Endometrium (tissue), 2 donors: Measurements from ENCODE around the gene SCFD2.

Experiments used
- FAIRE-seq: peaks from 2 replicates; lab custom pipeline; 2012; peaks lifted over from hg19 to GRCh38; lab: Jason Lieb, UNC
- donor health status: control.
- donor health status: control.

Gene SCFD2

DNA sequence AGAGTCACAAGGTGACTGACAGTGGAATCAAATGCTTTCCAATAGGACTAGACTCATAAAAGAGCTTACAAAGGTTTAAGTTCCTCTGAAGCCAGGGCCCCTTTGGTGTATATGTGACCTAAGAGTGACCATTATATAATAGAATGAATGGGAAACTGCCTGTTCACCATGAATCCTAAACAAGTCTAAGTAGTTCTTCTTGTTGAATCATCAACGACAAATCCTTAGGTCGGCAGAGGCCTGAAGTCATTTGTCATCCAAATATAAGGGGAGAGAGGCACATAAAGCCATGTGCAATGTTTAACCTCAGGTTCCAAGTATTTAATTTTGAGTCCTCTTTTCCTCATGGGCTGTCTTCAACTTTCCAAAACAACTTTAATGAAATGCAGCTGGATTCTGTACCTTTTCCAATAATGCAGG lies 381.4 kb downstream of the SCFD2 start:
- FAIRE-seq, result peak; percentile 88

DNA sequence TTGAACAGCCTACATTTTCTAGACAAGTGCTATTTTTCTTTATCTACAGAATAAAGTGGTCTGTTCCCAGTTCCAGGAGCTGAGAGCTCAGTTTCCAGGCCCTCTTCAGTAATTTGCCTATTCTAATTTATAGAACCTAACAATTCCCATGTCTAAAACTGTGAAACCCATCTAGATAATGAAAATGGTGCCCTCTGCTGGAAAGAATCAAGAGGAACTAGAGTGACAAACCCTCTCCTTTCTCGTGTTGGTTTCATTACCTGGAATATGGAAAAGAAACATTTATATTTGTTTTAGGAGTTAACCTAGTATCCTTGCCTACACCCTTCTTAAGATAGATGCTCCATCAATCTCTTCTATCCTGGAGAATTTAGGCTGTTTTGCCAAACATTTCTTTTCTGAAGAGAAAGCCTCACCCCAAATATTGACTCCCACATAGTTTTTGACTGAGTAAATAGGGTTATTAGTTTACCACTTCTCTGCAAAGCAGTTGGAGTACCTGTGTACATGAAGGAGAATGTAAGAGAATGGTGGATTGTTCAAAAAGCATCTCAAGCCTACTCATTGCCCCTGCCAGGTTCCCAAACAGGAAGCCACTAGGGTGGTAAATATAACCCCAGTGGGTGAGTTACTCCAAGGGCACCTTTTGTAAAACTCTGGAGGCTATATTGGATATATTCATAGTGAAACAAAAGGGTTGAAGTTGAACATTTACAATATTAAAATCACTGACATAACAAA lies 382.1 kb downstream of the SCFD2 start:
- peak; percentile 67 for FAIRE-seq

DNA sequence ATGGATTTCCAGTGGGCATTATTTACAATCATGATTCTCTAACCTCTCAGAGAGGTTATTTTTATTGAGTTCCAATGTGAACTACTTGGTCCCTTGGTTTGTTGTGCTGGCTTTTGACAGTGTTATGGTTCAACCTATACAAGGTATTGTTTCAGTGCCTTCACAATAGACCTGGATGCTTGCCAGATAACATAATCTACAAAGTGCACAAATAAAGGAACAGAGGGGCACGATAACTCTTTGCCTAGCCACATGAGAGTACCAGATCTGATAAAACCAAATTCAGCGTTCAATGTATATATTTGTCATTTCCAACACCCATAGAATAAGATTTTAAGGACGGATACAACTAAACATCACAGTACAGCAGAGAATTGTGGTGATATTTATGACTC lies 382.9 kb downstream of the SCFD2 start:
- FAIRE-seq, result no peak

DNA sequence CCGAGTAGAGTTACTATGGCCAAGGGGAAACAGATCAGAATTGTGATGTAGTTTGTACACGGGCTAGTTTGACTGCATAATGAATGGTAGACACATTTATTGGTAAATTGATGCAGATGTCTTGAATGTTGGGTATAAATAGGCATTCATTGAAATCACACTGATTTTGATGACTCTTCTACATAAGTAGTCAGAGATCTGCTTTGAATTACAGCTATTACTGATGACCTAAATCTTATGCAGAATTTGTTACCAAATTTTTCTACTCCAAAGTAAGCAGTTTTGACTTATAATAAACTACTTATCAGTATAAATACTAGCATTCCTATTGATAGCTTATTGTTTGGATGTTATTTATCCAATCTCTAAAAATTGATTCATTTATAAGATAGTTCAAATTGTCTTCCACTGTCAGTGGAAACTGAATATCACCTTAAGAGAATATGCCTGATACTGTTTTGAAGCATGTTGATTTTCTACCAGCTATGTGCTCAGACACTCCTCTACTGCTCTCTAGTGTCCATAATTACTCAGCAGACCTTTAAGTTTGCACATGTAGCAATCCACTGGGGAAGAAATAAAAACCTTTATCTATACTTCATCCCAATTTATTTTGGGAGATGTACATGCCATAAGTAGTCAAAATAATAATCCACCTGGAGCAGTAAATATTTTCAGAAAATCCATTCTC lies 383.5 kb downstream of the SCFD2 start:
- peak; percentile 94 for FAIRE-seq

DNA sequence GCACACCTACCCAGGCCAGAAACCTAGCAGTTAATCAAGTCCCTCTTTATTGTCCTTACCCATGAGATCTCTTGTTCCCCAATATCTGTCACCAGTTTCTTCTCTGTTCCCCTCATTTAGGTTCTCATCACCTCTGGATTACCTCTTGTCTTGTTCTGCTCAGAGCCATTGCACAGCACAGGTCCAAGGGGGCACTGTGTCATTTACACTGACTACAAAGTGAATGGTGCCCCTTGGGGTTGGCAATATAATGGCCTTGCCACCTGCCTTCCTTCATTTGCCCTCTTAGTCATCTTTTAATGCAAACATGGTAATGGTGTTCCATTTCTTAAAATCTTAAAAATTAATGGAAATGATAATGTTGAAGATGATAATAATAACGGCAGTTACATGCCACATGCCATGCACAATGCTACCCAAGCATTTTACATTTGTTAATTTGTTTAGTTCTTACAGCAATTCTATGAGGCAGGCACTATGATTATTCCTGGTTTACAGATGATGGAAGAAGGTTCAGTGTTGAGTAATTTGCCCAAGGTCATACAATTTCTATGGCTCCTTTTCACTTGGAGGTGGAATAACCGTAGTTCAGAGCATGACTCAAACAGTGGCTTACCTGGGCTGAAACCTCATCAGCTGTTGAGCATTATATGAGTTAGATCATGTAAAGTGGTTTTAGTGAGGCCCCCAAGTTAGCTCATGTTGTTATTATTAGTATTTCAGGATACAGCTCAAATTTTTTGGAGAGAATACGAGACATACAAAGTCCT lies 385.9 kb downstream of the SCFD2 start:
- FAIRE-seq, result no peak

DNA sequence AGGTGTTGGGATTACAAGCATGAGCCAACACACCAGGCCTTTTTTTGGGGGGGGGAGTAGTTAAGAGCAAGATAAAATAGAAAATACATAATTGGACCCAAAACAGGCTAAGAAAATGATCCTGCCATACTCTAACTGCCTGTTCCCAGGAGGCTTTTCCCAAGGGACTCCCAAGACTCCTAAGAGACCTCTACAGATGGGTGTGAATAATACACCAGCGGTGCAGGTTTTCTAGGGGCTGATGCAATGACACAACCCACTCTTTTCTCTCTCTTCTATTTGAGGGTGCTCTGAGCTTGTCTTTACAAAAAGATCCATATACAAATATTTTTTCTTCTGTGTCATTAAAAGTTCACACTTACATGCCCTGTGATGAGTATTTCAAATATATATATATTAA lies 386.8 kb downstream of the SCFD2 start:
- FAIRE-seq, result no peak

DNA sequence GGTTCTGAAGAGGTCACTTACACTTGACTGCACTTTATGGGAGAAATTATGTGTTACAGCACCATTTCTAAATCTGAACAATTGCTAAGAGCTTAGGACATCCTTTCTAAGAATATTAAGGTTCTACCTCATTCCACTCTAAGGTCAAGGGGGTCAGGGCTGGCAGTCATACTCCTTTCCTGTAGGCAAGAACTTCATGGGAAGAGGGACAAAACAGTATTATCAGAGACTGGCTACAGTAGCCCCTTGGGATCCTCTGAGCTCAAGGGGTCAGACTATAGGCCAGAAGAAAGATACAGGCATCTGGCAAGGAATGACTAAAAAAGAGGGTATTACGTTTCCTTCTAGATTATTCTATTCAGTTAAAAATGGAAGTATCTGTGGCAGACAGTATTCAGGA lies 388.6 kb downstream of the SCFD2 start:
- FAIRE-seq, result no peak

DNA sequence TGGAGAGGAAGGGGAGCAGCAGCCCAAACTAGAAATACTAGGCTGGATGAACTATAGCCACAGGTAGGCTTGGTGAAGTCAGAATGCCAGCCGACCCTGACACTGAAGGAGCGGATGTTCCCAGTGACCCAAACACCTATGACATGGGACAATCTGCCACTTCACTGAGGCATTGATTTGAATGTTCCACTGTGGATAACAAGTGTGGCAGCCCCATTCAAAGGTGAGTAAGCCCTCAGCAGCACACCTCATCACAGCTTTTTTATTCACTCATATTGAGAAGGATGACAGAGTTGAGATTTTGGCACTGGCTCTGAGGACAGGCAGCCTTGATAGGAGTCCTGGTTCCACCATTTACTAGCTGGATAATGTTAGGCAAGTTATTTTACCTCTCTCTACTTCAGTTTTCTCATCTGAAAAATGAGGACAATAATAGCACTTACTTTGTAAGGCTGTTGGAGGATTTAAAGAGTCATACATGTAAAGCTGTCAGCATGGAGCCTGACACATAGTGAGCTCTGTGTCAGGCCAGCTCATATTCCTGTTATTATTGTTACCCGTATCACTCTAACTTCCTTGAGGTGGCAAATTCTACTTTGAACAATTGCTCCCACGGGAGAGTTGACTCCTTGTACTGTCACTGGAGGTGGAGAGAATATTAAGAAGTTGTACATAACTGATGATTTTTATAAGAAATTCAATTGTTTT lies 389.2 kb downstream of the SCFD2 start:
- FAIRE-seq, result no peak

DNA sequence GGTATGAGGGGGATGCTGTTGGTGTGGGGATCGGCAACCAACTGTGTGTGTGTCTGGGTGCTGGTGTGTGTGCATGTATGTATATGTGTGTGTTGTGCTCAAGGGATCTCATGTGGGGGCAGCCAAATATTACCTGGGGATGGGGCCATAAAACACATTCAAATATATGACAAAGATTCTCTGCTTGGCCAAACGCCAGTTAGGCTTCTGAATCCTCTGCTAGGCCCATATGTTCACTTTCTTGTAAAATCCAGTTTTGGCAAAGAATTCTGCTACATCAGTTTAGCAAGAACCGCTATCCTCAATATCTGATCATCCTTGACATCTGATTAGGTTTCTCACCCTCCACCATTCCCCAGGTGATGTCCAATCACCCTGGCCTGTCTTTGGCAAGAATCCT lies 397.2 kb downstream of the SCFD2 start:
- FAIRE-seq, result no peak

DNA sequence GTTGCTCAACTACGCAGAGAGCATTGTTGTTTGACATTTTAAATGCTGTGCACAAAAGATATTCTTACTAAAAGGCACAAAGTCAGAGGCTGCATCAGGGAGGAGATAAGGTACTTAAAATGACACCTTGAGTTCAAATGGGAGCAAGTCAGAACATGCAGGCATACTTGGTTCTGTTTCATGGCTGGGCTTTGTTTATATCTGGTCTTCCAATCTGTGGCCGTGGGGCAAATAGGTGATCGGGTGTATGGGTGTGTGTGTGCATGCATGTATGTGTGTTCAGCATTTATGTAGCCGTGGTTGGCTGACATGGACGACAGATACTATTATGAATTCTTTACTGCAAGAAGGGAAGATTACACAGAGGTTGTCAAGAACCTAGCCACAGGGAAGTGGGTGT lies 397.6 kb downstream of the SCFD2 start:
- no peak for FAIRE-seq

DNA sequence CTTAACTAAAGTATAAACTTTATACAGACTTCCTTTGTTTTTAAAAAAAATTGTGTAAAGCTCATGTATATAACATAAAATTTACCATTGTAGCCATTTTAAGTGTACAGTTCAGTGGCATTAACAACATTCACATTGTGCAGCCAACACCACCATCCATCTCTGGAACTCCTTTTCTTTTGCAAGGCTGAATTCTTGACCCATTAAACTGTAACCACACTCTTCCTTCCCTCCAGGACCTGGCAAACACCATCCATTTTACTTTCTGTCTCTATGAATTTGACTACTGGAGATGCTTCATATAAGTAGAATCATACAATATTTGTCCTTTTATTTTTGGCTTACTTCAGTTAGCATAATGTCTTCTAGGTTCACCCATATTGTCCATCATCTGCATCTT lies 399.1 kb downstream of the SCFD2 start:
- FAIRE-seq, result no peak

DNA sequence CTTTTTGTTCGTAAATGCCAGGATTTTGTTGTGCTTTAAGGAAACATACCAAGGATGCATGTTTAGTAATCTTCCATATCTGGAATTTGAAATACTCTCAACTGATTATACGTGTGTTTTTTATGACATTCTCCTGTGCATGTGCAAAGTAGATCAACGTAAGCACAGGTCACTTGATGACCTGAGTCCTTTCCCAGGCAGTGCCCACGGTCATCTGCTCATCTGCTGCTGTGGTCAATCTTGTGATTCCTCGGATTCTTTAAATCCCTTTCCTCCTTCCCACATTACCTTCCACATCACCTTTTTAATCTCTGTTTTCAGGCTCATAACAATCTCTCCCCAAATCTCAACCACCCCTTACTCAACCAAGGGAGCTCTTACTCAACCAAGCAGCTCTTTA lies 399.7 kb downstream of the SCFD2 start:
- no peak for FAIRE-seq

DNA sequence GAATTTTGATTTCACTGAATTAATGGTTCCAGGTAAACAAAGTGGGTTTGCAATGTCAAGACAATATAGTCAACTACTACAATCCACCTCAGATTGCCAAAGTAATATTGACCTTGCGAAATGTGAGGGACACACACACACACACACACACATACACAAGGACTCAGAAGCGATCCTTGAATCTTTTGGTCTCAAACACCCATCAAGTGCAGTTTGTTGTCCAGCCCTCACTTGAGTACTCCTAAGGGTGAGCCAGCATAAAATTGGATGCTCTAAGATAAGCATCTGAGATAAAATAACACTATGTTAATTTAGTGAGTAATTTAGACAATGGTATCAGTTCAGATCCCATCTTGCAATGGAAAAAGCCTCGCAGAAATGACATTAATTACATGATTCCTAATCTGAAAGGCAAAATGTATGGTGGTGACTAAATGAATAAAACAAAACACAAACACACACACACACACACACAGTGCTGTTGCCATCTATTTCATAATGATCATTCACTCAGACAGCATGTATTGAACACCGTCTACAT lies 401.2 kb downstream of the SCFD2 start:
- no peak for FAIRE-seq

DNA sequence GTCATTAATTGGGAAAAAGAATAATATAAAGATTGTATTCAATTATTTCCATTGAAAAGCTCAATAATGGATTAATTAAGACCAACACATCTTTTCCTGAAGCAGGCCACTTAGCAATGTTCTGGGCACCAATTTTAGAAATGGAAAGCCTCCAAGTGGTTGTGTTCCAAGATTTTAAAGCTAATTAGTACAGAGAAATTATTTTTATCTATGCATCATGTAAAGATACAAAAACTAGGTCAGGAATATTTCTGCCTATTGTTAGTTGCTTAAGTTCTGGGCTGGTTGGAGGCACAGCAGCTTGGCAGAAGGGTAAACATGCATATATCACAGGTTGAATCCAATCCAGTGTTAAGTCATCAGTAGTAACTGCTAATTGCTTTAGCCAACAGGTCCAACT lies 401.9 kb downstream of the SCFD2 start:
- no peak for FAIRE-seq

DNA sequence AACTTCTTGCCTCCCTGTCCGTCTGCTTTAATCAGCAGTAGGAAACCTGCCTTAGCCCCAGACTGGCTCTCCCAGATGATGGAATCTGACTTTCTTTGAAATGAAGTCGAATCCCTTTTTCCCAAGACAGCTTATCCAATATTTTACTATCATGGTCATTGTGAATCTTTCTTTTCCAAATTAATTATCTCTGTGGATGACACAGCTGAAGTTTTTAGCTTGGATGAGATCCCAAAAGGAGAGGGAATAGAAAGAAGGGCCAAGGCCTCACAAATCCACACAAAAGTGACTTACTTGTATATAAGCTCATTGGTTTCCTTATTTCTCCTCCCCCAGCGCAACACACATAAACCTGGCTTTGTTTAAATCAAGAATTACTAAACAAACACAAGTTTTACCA lies 403.1 kb downstream of the SCFD2 start:
- no peak for FAIRE-seq

DNA sequence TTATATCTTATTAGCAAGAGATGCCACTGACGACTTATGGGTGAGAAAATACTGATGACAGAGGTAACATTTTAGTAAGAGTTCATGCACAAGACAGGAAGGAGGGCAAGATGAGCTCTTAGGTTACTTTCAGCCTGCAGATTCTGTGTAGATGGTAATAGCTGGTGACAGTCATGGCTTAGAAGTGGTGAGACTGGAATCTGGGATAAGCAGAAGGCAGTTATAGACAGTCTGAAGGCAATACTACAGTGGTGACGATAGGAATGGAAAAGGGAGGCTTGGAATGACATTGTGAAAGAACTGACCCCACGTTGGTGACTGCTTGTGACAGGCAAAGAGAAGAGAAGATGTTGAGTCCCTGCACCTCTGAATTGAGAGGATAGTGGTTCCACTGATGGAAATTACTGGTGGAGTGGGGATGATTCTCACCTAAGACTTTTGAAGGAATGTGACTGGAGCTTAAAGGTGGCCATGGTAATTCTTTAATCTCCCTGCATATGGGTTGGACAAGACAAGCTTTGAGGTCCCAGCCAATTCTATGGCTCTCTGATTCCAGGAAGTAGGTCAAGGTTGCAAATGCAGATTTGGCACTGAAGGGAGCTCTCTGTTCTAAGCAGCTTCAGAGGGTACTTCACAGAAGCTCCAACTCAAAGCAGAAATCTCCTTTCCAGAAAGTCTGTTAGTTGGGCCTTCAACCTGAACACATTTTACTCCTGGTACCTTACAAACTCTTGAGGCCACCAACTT lies 404.0 kb downstream of the SCFD2 start:
- FAIRE-seq, result no peak

DNA sequence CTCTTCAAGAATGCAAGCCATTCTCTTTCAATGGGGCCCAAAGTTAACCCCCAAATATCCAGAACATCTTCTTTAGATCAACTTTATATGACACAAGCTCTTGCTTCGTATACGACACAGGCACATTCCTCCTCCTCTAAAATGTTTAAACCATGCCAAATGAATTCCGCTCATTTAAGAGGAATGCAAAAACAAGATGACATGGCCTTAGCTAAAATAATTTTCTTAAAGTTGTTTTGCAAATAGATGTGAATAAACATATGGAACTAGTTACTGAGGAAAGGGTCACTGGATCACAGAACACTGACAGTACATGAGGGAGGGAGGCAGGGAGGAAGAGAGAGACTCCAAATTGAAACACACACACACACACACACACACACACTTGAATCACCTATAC lies 406.3 kb downstream of the SCFD2 start:
- FAIRE-seq, result peak; percentile 99

DNA sequence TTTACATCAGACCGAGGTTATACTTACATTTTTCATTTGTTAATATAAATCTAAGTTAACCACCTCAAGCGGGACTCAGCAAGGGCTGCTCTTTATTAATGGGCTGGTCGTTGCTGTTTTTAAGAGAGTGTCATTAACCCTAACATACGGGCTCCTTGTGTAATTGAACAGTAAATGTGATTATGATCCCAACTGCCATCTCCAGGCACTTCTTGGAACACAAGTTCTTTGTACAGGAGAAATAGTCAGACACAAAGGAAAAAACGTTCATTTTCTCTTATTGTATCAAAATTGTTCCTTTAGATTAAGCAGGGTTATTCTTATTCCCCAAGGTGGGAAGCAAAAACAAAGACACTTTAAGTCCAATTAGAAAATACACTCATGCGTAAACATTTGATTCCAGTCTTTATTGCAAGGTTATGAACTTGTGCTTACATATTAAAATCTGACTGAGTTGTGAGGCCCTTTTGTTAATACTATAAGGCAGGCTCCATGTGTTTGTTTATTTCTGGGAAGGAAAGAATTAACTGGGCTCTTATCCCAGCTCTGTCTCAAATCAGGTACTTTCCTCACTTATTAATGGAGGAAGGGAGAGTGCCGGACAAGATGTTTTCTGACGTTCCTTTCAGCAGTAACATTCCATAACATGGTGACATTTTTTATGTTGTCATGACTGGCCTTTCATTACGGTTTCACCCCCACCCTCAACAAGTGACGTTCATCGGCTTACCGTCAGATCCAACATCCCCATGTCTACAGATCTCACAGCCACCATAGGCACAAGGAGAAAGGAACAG lies 407.8 kb downstream of the SCFD2 start:
- FAIRE-seq, result peak; percentile 71

DNA sequence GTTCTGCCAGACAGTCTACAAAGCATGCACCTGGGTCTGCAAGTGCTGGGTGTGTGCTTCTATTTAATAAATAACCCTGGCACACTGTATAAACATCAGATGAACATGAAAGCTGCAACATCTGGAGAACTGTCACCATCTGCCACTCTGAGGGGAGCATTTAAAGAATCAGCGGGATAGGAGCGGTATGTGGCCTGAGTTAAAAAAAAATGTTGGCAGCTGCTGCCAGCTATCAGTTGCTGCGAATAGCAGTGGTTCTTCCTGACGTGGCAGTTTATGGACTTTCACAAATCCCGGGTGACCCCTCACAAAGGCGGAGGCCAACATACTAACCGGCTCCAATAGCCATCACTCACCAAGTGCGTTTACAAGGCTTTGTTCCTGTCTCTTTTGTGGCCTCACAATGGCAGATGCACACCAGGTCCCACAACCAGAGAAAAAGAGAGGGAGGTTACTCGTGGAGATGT lies 408.6 kb downstream of the SCFD2 start:
- FAIRE-seq, result no peak

DNA sequence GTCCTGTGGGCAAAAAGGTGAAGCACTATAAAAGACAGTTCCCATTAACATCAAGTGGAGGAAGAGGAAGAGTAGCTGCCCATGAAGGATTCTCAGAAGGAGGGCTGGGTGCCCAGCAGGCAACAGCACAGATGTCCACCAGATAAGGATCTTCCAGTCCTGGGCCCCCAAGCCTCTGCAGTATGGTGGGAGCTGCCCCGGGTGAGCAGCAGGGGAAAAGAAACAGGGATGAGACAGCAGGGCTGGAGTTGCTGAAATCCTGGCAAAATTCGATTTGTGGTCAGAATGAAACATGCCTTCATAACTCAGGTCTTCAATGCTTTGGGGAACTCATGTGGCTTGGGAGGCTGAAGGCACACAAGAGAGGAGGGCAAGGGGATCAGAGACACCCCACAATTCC lies 409.2 kb downstream of the SCFD2 start:
- FAIRE-seq, result no peak
